ENCODE results near the gene PHYHD1.

DNA sequence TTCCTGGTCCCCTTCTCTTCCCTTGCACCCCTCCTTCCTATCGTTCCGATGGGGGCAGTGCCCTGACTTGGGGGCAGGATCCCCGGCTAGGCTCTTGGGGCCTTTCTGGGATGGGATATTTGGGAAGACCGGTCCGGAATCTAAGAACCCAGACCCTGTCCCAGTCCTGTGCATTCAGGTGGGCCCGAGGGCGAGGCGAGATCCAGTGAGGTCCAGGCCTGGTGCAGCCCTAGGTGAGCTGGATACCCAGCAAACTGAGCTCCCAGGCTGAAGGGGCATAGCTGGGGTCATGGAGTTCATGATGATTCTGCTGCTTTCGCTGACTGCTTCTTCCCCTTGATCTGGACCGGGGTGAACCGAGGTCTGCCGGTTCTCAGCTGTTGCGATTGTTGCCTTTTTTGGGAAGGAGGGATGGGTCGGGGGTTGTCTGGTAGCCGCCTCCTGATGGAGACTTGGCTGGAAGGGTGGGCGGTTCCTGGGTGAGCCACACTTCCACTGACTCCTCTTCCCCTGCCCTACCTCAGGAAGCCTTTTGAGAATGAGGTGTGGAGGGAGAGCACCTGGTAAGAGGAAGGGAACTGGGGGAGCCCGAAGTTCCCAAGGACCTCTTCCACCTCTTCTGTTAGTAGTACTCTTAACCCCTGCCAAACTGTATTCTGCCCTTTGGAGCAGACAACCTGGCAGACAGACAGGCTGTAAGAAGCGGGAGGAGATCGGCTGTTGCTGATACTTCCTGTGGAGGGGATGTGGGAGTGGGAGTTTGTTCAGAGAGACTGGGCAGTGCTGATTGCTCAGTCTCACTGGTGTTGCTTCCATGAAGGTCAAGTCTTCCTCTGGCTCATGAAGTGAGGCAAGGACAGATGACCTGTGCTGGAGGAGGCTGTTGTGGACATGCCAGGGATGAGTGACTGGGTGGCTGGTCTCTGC is 37.8 kb upstream of the PHYHD1 start:
- no peak for TF ChIP-seq POLR2AphosphoS5 (IDR thresholded peaks at IDR 0.05; ENCODE audit: borderline replicate concordance, low read depth, low read length)
- TF ChIP-seq EZH2 (IDR thresholded peaks at IDR 0.05), result no peak
- no peak for TF ChIP-seq FOXP2 (optimal IDR thresholded peaks at IDR 0.05; ENCODE audit: control extremely low read depth, extremely low read length, insufficient read depth)

All from SK-N-MC (cell line).